ENCODE measurements around the gene ST3GAL5.

The ST3GAL5 gene

GRCh38 chr2:85787981-85788340, 100.8 kb downstream of the ST3GAL5 start:
- Histone ChIP-seq H3K27ac (no peak overlapping the region), H3K36me3 (no peaks in the 10 kb centered on the region), H3K4me3 (no peak overlapping the region), H3K4me1 (peaks cover 25 to 51% (median 37%) of the 10 kb centered on the region in 10 experiments), H4K20me1 (no peaks in the 10 kb centered on the region; a peak in 1 of 22 replicates), H3K27me3 (peaks cover 0 to 11% (median 0%) of the 10 kb centered on the region in 11 experiments; a peak in 4 of 22 replicates), H3K4me2 (no peak overlapping the region), H3K9me3 (replicated peaks in 1 of 11) (no peaks in the 10 kb centered on the region), H3K9ac (no peak overlapping the region)
- no peak for TF ChIP-seq Cebpa-rat (IDR thresholded peaks at IDR 0.05)

DNA sequence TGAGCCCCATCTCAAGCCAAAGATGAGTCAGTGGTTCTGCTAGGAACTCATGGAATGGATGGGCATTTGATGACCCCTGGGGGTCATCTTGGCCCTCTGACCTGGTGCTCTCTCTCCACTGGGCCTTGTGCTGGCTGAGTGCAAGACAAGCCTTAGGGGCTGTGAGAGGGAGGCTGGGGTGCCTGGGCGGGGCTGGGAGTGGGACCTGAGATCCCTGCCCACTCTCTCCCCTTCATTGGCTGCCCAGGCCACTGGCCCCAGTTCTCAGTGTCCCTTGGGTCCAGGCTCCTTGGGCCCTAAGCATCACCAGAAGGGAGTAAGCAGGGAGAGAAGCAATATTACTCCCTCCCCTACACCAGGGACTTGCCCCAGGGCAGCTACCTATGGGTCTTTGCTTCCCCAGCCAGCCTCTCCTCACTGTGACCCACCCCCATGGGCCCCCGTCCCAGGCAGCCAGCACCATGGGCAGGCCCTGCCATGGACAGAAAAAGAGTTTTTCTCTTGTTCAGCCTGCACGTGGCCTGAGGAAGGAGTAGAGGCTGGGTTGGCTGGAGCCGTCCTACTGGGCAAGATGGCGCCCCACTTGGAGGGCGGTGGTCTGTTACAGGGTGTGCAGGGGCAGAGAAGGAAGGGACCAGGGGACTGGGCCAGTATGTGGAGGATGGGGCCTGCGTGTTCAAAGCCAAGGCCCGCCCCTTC, 101.4 kb downstream of the ST3GAL5 start:
- H3K36me3 ChIP-seq, result no peaks in the 10 kb centered on the region
- peaks cover 0 to 11% (median 0%) of the 10 kb centered on the region in 11 experiments; a peak in 4 of 22 replicates for H3K27me3 ChIP-seq
- no peaks in the 10 kb centered on the region for H3K9me3 ChIP-seq (replicated peaks in 1 of 11)
- no peak overlapping the region for H3K27ac ChIP-seq
- no peaks in the 10 kb centered on the region; a peak in 1 of 22 replicates for H4K20me1 ChIP-seq
- no peak overlapping the region for H3K9ac ChIP-seq
- H3K4me2 ChIP-seq, result no peak overlapping the region
- TF ChIP-seq Cebpa-rat (IDR thresholded peaks at IDR 0.05), result no peak
- H3K4me3 ChIP-seq, result no peak overlapping the region
- H3K4me1 ChIP-seq, result peaks cover 25 to 47% (median 36%) of the 10 kb centered on the region in 10 experiments

All from BLaER1 treated with 17β-estradiol and CSF1 and Interleukin-3, amounts not matched to agents 10 nM and 100 nM (cell line).